ENCODE data around the gene UNC119. TPM values are rescaled to one million over a fixed set of nuclear protein-coding genes. Genes with fewer than 3 reads are reported as not detected.

Gene UNC119
- total RNA-seq, 4 donors from 2014 or later = 16.1 to 36.3 (median 23.2) TPM

DNA sequence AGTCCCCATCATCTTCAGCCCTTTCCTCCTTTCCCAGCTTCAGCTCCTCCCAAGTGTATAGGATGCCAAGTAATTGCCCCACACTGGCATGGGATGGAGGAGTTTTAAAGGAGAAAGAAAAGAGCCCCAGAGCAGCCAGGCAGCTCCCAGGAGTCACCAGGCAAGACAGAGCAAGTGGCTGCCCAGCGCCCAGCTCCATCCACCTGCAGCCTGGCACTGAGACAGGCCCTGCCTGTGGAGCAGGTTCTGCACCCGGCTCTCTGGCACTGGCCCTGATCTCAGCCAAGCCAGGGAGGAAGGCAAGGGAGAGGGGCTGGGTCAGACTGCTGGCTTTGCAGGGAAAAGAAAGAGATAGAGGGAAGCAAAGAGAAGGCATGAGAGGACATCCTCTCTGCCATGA, 24.6 kb downstream of the UNC119 start:
- Histone ChIP-seq H3K4me3 (no peak overlapping the region), H3K27me3 (peaks cover 0 to 24% (median 0%) of the 10 kb centered on the region in 4 donors), H3K4me1 (peaks cover 0 to 7% (median 7%) of the 10 kb centered on the region in 4 donors), H3K27ac (replicated peaks in 1 of 4) (no peak overlapping the region), H3K36me3 (no peaks in the 10 kb centered on the region), H3K9me3 (no peaks in the 10 kb centered on the region)
- intact Hi-C loops (cut with DNase I) = no loop called here
- TF ChIP-seq POLR2AphosphoS5 (IDR thresholded peaks at IDR 0.05) (no peak), POLR2A (IDR thresholded peaks at IDR 0.05; ENCODE audit: low read depth) (no peak), EP300 (IDR thresholded peaks at IDR 0.05) (no peak)
- TF ChIP-seq, protein P1, sequence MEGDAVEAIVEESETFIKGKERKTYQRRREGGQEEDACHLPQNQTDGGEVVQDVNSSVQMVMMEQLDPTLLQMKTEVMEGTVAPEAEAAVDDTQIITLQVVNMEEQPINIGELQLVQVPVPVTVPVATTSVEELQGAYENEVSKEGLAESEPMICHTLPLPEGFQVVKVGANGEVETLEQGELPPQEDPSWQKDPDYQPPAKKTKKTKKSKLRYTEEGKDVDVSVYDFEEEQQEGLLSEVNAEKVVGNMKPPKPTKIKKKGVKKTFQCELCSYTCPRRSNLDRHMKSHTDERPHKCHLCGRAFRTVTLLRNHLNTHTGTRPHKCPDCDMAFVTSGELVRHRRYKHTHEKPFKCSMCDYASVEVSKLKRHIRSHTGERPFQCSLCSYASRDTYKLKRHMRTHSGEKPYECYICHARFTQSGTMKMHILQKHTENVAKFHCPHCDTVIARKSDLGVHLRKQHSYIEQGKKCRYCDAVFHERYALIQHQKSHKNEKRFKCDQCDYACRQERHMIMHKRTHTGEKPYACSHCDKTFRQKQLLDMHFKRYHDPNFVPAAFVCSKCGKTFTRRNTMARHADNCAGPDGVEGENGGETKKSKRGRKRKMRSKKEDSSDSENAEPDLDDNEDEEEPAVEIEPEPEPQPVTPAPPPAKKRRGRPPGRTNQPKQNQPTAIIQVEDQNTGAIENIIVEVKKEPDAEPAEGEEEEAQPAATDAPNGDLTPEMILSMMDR (IDR thresholded peaks at IDR 0.05) = no peak
- no peak for DNase-seq (ENCODE audit: extremely low spot score)
- 90% methylated on average over 2 of the region's 2 CpGs for WGBS

DNA sequence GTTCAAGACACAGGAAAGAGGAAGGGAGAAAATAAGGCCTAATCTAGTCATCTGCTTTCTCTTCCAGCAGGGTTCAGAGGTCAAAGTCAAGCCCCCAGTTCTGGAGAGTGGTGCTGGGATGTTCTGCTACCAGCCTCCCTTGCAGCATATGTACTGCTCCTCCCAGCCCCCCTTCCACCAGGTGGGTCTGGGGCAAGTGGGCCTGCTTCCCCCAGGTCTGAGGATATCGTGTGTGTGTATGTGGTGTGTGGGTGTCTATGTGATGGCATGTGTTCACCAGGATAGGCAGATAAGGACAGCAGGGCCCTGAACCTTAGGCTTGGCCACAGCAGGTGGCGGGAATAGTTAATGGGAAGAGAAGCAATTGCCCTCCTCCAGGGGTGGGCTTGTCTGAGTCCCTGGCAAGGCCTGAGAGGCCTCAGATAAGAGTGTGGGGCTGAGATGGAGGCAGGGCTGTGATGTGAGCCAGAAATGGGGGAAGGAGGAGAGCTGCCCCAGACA, 25.2 kb downstream of the UNC119 start:
- peaks cover 0 to 18% (median 0%) of the 10 kb centered on the region in 4 donors for H3K27me3 ChIP-seq
- no peaks in the 10 kb centered on the region for H3K9me3 ChIP-seq
- DNase-seq (ENCODE audit: extremely low spot score) = no peak
- no peaks in the 10 kb centered on the region for H3K36me3 ChIP-seq
- no peak overlapping the region for H3K4me3 ChIP-seq
- TF ChIP-seq, protein P1 (IDR thresholded peaks at IDR 0.05) = no peak
- TF ChIP-seq POLR2A (IDR thresholded peaks at IDR 0.05; ENCODE audit: low read depth) (no peak), EP300 (IDR thresholded peaks at IDR 0.05) (no peak), POLR2AphosphoS5 (IDR thresholded peaks at IDR 0.05) (no peak)
- H3K4me1 ChIP-seq = peaks cover 0 to 7% (median 7%) of the 10 kb centered on the region in 4 donors
- WGBS = 100% methylated on average over 2 of the region's 2 CpGs
- no peak overlapping the region for H3K27ac ChIP-seq (replicated peaks in 1 of 4)
- intact Hi-C loops (cut with DNase I) = no loop called here

DNA sequence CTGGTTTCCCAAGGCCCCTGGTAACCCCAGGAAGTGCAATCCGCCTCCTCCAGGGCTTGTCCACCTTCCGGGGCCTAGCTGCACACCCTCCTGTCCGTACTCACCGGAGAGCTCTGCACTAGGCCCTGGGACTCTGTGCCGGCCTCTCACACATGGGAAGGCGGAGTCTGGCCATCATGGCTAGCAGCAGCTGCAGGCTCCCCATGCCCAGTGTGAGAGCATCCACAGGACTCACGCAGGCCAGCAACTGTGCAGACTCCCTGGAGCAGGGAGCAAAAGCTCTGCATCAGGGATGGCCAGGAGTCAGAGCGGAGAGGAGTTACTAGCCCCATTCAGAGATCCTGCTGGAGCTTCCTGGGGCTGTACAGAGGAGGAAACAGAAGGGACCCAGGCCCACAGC, 26.0 kb downstream of the UNC119 start:
- peaks cover 0 to 9% (median 0%) of the 10 kb centered on the region in 4 donors for H3K27me3 ChIP-seq
- 100% methylated on average over 1 of the region's 8 CpGs for WGBS
- intact Hi-C loops (cut with DNase I) = no loop called here
- H3K4me1 ChIP-seq = peaks cover 0 to 7% (median 7%) of the 10 kb centered on the region in 4 donors
- H3K27ac ChIP-seq (replicated peaks in 1 of 4) = no peak overlapping the region
- no peak overlapping the region for H3K4me3 ChIP-seq
- H3K9me3 ChIP-seq = no peaks in the 10 kb centered on the region
- no peak for DNase-seq (ENCODE audit: extremely low spot score)
- TF ChIP-seq POLR2AphosphoS5 (IDR thresholded peaks at IDR 0.05) (no peak), POLR2A (IDR thresholded peaks at IDR 0.05; ENCODE audit: low read depth) (no peak), EP300 (IDR thresholded peaks at IDR 0.05) (no peak)
- TF ChIP-seq, protein P1 (IDR thresholded peaks at IDR 0.05) = no peak
- H3K36me3 ChIP-seq = no peaks in the 10 kb centered on the region

DNA sequence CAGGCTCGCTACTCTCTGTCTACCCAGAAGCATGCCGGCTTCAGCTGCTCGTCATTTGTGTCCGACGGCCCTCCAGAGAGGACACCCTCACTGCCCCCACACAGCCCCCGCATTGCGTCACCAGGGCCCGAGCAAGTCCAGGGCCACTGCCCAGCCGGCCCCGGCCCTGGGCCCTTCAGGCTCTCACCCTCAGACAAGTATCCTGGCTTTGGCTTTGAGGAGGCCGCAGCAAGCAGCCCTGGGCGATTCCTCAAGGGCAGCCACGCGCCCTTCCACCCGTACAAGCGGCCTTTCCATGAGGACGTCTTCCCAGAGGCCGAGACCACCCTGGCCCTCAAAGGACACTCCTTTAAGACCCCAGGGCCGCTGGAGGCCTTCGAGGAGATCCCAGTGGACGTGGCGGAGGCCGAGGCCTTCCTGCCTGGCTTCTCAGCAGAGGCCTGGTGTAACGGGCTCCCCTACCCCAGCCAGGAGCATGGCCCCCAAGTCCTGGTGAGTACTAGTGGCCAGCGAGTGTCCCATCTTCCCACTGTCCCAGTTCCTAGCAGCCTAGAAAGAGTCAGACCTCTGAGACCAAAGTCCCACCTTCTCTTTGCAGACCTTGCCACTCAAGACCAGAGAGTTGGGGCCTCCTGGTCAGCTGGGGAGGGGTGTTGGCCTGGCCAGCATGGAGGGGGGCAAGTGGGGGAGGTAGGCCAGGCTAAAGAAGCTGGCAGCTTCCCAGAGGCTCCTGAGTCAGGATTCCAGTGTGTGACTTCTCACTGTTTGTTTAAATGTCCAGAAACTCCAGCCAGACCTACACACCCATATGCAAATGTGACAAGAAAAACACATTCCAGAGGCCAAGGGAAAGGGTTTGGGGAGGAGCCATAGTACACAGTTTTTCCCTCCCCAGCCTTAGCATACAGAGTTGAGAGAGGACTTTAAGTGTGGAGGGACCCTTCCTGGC, 27.7 kb downstream of the UNC119 start:
- DNase-seq (ENCODE audit: extremely low spot score) = no peak
- TF ChIP-seq POLR2AphosphoS5 (IDR thresholded peaks at IDR 0.05) = no peak
- TF ChIP-seq, protein P1 (IDR thresholded peaks at IDR 0.05) = no peak
- TF ChIP-seq POLR2A (IDR thresholded peaks at IDR 0.05; ENCODE audit: low read depth) = no peak
- TF ChIP-seq EP300 (IDR thresholded peaks at IDR 0.05) = no peak
- Histone ChIP-seq H3K27ac (replicated peaks in 1 of 4) (no peak overlapping the region), H3K36me3 (no peaks in the 10 kb centered on the region), H3K4me3 (no peak overlapping the region), H3K27me3 (no peaks in the 10 kb centered on the region), H3K4me1 (peaks cover 0 to 7% (median 7%) of the 10 kb centered on the region in 4 donors), H3K9me3 (no peaks in the 10 kb centered on the region)
- 85% methylated on average over 11 of the region's 25 CpGs for WGBS
- intact Hi-C loops (cut with DNase I) = no loop called here
